ENCODE data around the gene FILIP1L. TPM values are rescaled to one million over a fixed set of nuclear protein-coding genes. Genes with fewer than 3 reads are reported as not detected.

Gene FILIP1L
- total RNA-seq, 1 experiment from 2014 or later = 0.07 TPM

DNA sequence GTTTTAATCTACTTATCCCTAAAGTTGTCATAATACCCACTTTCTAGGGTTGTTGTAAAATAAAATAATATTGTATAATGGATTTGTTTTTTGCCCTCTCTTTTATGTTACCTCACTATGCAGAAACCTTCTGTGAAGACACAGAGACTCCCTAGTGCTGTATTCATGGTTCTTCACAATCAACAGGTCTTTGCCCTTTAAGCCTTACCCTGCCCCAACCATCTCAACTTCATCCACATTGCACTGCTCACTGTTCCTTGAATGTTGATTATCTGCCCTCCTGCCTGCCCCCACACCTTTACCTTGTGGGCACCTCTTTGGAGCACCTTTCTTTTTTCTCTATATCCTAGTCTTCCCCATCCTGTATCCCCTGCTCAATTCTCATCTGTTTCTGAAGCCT is 275.5 kb downstream of the FILIP1L start:
- Mint-ChIP-seq H3K27ac (no peak overlapping the region), H3K4me1 (peaks cover 7 to 9% of the 10 kb centered on the region in 2 experiments; a peak in 2 of 4 replicates), H3K9me3 (no peaks in the 10 kb centered on the region), H3K36me3 (ENCODE audit: insufficient read depth in 1 of 3, low read depth in 3 of 3) (no peaks in the 10 kb centered on the region), H3K27me3 (ENCODE audit: low read depth) (no peaks in the 10 kb centered on the region), H3K4me3 (no peak overlapping the region)
- H2BK15ac ChIP-seq (ENCODE audit: low read depth, low read length) = no peak overlapping the region
- H3K79me1 ChIP-seq (ENCODE audit: insufficient read depth, low read depth, low read length, poor library complexity, severe bottlenecking) = peaks cover 3% of the 10 kb centered on the region
- H3K9ac ChIP-seq (ENCODE audit: extremely low read depth, insufficient read length, low read length) = no peak overlapping the region
- no peak overlapping the region for H3K4ac ChIP-seq (ENCODE audit: low read depth, low read length)
- H3K56ac ChIP-seq (ENCODE audit: insufficient read length, low read depth, low read length) = no peak overlapping the region
- no peak overlapping the region for H2BK120ac ChIP-seq (ENCODE audit: low read depth, low read length, poor library complexity, severe bottlenecking)
- no peak overlapping the region for H3K4me2 ChIP-seq (ENCODE audit: insufficient read depth, insufficient read length, low read length)
- no peaks in the 10 kb centered on the region for H3K27me3 ChIP-seq (ENCODE audit: insufficient read depth, low read length)
- H2BK5ac ChIP-seq (ENCODE audit: insufficient read length, low read length) = no peak overlapping the region
- H3K18ac ChIP-seq (ENCODE audit: insufficient read length, low read depth, low read length) = no peak overlapping the region
- H4K5ac ChIP-seq (ENCODE audit: insufficient read length, low read depth, low read length) = no peak overlapping the region
- H4K91ac ChIP-seq (ENCODE audit: insufficient read length, low read depth, low read length) = no peak overlapping the region
- TF ChIP-seq, protein P1, sequence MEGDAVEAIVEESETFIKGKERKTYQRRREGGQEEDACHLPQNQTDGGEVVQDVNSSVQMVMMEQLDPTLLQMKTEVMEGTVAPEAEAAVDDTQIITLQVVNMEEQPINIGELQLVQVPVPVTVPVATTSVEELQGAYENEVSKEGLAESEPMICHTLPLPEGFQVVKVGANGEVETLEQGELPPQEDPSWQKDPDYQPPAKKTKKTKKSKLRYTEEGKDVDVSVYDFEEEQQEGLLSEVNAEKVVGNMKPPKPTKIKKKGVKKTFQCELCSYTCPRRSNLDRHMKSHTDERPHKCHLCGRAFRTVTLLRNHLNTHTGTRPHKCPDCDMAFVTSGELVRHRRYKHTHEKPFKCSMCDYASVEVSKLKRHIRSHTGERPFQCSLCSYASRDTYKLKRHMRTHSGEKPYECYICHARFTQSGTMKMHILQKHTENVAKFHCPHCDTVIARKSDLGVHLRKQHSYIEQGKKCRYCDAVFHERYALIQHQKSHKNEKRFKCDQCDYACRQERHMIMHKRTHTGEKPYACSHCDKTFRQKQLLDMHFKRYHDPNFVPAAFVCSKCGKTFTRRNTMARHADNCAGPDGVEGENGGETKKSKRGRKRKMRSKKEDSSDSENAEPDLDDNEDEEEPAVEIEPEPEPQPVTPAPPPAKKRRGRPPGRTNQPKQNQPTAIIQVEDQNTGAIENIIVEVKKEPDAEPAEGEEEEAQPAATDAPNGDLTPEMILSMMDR (conservative IDR thresholded peaks at IDR 0.05) = no peak
- H3T11ph ChIP-seq (ENCODE audit: low read length) = no peak overlapping the region
- no peak for DNase-seq
- H3K14ac ChIP-seq (ENCODE audit: insufficient read depth, low read length) = no peak overlapping the region
- no peak overlapping the region for H3K23ac ChIP-seq (ENCODE audit: insufficient read length, low read depth, low read length)
- no peak overlapping the region for H2AK5ac ChIP-seq (ENCODE audit: insufficient read length, low read length)
- no peak overlapping the region for H2BK20ac ChIP-seq (ENCODE audit: low read depth, low read length, poor library complexity, severe bottlenecking)
- no peaks in the 10 kb centered on the region for H3K9me3 ChIP-seq (ENCODE audit: control insufficient read depth, low read depth, low read length)
- H4K8ac ChIP-seq (replicated peaks; ENCODE audit: insufficient read length, low read depth, low read length) = no peak overlapping the region
- no peaks in the 10 kb centered on the region for H4K20me1 ChIP-seq (ENCODE audit: control insufficient read depth, insufficient read depth, insufficient read length)
- no peaks in the 10 kb centered on the region for H3K4me1 ChIP-seq (ENCODE audit: insufficient read depth, low read length)
- H3K27ac ChIP-seq (ENCODE audit: insufficient read length, low read depth, low read length) = no peak overlapping the region
- no peaks in the 10 kb centered on the region for H3K23me2 ChIP-seq (ENCODE audit: insufficient read length, low read depth, low read length, poor library complexity, severe bottlenecking)
- H3K79me2 ChIP-seq (ENCODE audit: insufficient read depth, low read length) = peaks cover 3% of the 10 kb centered on the region; the same call in 1 of the 2 replicates
- no peak overlapping the region for H2AFZ ChIP-seq (ENCODE audit: low read length)
- no peak overlapping the region for H2BK12ac ChIP-seq (ENCODE audit: insufficient read length, low read depth, low read length)
